Endothelial cell (in vitro differentiated cells): ENCODE data around the gene GARIN5A. TPM values are rescaled to one million over a fixed set of nuclear protein-coding genes. Genes with fewer than 3 reads are reported as not detected.
A peak's percentile ranks its signal among the peaks of the same experiment; 100 is the strongest.

Experiments used
- DNase-seq: peaks from one replicate; pipeline ENCODE4 v3.0.0; 2021; ENCODE audit warnings: low spot score
- H3K27ac Mint-ChIP-seq: one replicate; pipeline ENCODE4 v1.8.0; 2021; ENCODE audit warnings: mixed read lengths, inconsistent platforms; ENCODE audit not compliant: unreplicated experiment
- H3K27me3 Mint-ChIP-seq: one replicate; pipeline ENCODE4 v1.8.0; 2021; ENCODE audit warnings: mild to moderate bottlenecking, moderate library complexity, mixed read lengths, inconsistent platforms; ENCODE audit not compliant: unreplicated experiment
- H3K36me3 Mint-ChIP-seq: one replicate; pipeline ENCODE4 v1.8.0; 2021; ENCODE audit warnings: mild to moderate bottlenecking, low read depth, mixed read lengths, inconsistent platforms; ENCODE audit not compliant: unreplicated experiment
- H3K4me1 Mint-ChIP-seq: one replicate; pipeline ENCODE4 v1.8.0; 2021; ENCODE audit warnings: mild to moderate bottlenecking, mixed read lengths, inconsistent platforms; ENCODE audit not compliant: unreplicated experiment
- H3K4me3 Mint-ChIP-seq: one replicate; pipeline ENCODE4 v1.8.0; 2021; ENCODE audit warnings: mild to moderate bottlenecking, mixed read lengths, inconsistent platforms; ENCODE audit not compliant: unreplicated experiment
- H3K9me3 Mint-ChIP-seq: one replicate; pipeline ENCODE4 v1.8.0; 2021; ENCODE audit warnings: mixed read lengths, inconsistent platforms; ENCODE audit not compliant: unreplicated experiment
- total RNA-seq: library from RNA; stranded (reverse); fragmentation: NEBNext Ultra II Directional; extraction: Animal tissue kit (Norgen Biotek cat#: 25700); gene quantifications from one replicate; pipeline ENCODE4 v1.2.1, GENCODE V29; 2021; ENCODE audit not compliant: unreplicated experiment
- TF ChIP-seq, protein P1 (sequence below): fragments of 200-600 bp; sonication (generic); IDR thresholded peaks from one replicate; pipeline ENCODE4 v1.5.0; 2021; ENCODE audit warnings: antibody characterized with exemption; ENCODE audit not compliant: unreplicated experiment

The GARIN5A gene
- total RNA-seq, 1 donor from 2014 or later, result not detected

DNA sequence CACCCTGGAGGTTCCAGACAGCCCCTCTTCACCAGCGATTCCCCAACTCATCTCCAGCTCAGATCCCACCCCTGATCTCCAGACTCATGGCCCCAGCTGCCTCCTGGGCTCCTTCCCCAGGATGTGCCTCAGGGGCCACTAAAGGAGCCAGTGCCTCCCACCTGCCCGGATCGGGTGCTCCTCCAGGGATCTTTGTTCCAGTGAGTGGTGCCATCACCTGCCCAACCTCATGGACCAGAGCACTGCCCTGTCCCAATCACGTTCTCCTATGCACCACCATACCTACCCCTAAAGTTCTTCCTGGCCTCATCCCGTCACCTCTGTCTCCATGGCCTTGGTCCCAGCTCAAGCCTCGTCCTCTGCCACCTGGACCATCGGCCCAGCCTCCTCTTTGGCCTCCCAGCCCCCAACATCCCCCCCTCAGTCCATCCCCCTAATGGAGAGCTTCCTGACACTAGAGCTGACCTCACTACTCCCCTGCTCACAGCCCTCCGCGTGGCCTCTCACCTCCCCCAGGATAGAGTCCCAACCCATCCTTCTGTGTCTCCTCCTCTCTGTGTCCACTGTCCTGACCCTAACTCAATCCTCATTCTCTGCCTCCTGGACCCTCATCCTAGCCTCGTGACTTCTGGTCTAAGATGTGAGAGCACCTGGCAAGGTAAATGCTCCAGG is 8.8 kb upstream of the GARIN5A start:
- Mint-ChIP-seq H3K9me3 (peaks cover 39% of the 10 kb centered on the region), H3K4me1 (no peaks in the 10 kb centered on the region), H3K27me3 (peaks cover 16% of the 10 kb centered on the region), H3K27ac (no peak overlapping the region), H3K36me3 (peaks cover 22% of the 10 kb centered on the region), H3K4me3 (peak overlapping the region; percentile 51)
- TF ChIP-seq, protein P1, sequence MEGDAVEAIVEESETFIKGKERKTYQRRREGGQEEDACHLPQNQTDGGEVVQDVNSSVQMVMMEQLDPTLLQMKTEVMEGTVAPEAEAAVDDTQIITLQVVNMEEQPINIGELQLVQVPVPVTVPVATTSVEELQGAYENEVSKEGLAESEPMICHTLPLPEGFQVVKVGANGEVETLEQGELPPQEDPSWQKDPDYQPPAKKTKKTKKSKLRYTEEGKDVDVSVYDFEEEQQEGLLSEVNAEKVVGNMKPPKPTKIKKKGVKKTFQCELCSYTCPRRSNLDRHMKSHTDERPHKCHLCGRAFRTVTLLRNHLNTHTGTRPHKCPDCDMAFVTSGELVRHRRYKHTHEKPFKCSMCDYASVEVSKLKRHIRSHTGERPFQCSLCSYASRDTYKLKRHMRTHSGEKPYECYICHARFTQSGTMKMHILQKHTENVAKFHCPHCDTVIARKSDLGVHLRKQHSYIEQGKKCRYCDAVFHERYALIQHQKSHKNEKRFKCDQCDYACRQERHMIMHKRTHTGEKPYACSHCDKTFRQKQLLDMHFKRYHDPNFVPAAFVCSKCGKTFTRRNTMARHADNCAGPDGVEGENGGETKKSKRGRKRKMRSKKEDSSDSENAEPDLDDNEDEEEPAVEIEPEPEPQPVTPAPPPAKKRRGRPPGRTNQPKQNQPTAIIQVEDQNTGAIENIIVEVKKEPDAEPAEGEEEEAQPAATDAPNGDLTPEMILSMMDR, result no peak
- DNase-seq, result no peak

DNA sequence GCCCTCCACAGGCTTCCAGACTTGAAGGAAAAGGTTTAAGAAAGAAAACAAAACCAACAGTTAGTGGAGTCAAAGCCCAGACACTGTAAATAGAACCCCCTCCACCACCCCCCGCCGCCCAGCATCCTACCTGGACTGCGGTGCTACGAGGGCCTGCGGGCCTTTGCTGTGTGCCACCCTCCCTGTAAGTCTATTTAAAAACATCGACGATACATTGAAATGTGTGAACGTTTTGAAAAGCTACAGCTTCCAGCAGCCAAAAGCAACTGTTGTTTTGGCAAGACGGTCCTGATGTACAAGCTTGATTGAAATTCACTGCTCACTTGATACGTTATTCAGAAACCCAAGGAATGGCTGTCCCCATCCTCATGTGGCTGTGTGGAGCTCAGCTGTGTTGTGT is 6.3 kb upstream of the GARIN5A start:
- no peak for DNase-seq
- peaks cover 24% of the 10 kb centered on the region for H3K36me3 Mint-ChIP-seq
- H3K4me1 Mint-ChIP-seq, result no peaks in the 10 kb centered on the region
- H3K27ac Mint-ChIP-seq, result no peak overlapping the region
- H3K4me3 Mint-ChIP-seq, result peak overlapping the region; percentile 2
- H3K9me3 Mint-ChIP-seq, result peaks cover 35% of the 10 kb centered on the region
- TF ChIP-seq, protein P1, result no peak
- H3K27me3 Mint-ChIP-seq, result peaks cover 13% of the 10 kb centered on the region

DNA sequence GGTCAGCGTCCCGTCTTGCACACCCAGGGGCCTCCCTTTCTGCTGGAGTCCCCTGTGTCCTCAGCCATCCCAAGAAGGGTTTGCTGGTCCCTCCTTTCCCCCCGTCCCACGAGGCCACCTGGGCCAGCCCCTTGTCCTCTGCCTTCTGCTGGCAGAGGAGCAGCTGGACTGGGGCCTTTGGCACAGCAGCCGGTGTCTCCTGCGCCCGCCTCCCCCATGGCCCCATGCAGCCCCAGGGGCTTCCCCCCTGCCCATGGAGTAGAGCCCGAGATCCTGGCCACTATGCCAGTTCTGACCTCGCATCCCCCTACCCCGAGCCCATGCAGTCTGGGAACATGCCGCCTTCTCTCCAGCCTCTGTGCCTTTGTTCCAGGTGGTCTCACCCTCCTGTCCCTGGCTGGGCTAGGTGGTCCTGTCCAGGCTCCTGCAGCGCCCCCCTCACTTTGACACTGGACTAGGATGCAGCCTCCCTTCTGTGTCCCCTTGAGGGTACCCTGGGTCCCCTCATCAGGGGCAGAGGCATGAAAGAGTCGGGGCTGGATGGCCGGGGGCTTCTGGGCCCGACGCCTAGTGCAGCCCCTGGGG is 5.7 kb upstream of the GARIN5A start:
- Mint-ChIP-seq H3K27me3 (peaks cover 18% of the 10 kb centered on the region), H3K4me3 (no peak overlapping the region), H3K27ac (no peak overlapping the region), H3K36me3 (peaks cover 29% of the 10 kb centered on the region), H3K9me3 (peaks cover 41% of the 10 kb centered on the region), H3K4me1 (no peaks in the 10 kb centered on the region)
- no peak for DNase-seq
- TF ChIP-seq, protein P1, result no peak

DNA sequence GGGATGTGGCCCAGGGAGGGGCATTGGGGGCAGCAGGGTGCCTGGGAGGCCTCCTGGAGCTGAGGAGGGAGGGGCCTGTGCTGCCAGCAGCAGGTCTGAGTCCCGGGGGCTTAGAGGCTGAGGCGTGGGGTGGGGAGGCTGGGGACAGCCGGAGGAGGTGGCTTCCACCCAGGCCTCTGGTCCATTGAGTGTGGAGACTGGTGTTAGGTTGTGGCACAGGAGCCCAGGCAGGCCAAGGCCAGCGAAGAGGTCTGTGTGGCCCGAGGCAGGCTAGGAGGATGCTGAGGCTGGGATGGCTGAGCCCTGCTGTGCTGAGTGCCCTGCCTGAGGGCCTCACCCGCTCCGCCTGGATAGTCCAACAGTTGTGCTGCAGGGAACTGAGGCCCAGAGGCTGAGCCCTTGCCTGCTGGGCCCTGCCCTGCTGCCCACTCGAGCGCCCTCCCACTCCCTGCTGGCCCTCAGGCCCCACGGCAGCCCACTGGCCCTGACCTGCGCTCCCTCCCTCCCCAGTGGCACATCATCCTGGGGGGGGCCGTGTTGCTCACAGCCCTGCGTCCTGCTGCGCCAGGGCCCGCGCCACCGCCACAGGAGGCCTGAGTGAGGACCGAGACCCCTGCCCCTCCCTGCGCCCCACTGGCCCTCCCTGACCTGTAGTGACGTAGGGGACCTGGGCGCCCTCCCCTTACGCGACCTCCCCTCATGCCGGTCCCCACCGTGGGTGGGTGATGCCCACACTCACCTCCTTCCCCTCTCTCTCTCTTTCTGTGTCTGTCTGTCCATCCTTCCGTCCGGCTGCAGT is 4.9 kb upstream of the GARIN5A start:
- H3K4me1 Mint-ChIP-seq, result no peaks in the 10 kb centered on the region
- no peak for DNase-seq
- H3K36me3 Mint-ChIP-seq, result peaks cover 26% of the 10 kb centered on the region
- H3K9me3 Mint-ChIP-seq, result peaks cover 37% of the 10 kb centered on the region
- TF ChIP-seq, protein P1, result no peak
- peaks cover 21% of the 10 kb centered on the region for H3K27me3 Mint-ChIP-seq
- no peak overlapping the region for H3K27ac Mint-ChIP-seq
- no peak overlapping the region for H3K4me3 Mint-ChIP-seq
